Thyroid gland (tissue), 4 donors: Measurements from ENCODE around the gene CNTNAP4. TPM values are rescaled to one million over a fixed set of nuclear protein-coding genes. Genes with fewer than 3 reads are reported as not detected.
A peak's percentile ranks its signal among the peaks of the same experiment; 100 is the strongest.

Experiments
- DNase-seq, 2 donors: peaks; one replicate each; pipeline ENCODE4 v3.0.0-alpha.2; 2019
- H3K27ac ChIP-seq, 3 donors: fragments of 200-600 bp; sonication (generic); 1 replicate in 2 of 3; 2 replicates in 1 of 3; pipeline ENCODE4 v1.5.1; 2016 to 2019; ENCODE audit warnings: mild to moderate bottlenecking in 1 of 3, moderate library complexity in 1 of 3
- H3K27me3 ChIP-seq: fragments of 200-600 bp; sonication (generic); one replicate; pipeline ENCODE4 v1.5.1; 2019
- H3K36me3 ChIP-seq, 2 donors: fragments of 200-600 bp; sonication (generic); one replicate each; pipeline ENCODE4 v1.5.1; 2016 to 2019
- H3K4me1 ChIP-seq, 2 donors: fragments of 200-600 bp; sonication (generic); one replicate each; pipeline ENCODE4 v1.5.1; 2017 to 2019
- H3K4me3 ChIP-seq, 3 donors: fragments of 200-600 bp; sonication (generic); replicated peaks in 1 of 3; 1 replicate in 2 of 3; 2 replicates in 1 of 3; pipeline ENCODE4 v1.5.1; 2016; ENCODE audit warnings: mild to moderate bottlenecking in 1 of 3
- H3K9me3 ChIP-seq: fragments of 200-600 bp; sonication (generic); one replicate; pipeline ENCODE4 v1.5.1; 2017
- POLR2A ChIP-seq, 2 donors: fragments of 450-650 bp; IDR thresholded peaks; one replicate each; pipeline ENCODE4 v1.6.1; 2017; ENCODE audit warnings: antibody characterized with exemption in 2 of 2, mild to moderate bottlenecking in 2 of 2, moderate library complexity in 1 of 2
- WGBS, 2 donors: methylation state at CpG; one replicate each; pipeline ENCODE4 v1.1.5; 2017; 5-methylcytosine and 5-hydroxymethylcytosine counted together
- intact Hi-C: fragments of 100-400 bp; cut with DNase I; formaldehyde crosslinking; loops from one replicate; pipeline ENCODE4 v1.15.1; 2023
- total RNA-seq, 4 donors: library from RNA; depleted of rRNA; stranded (reverse); fragments of >200 nt; gene quantifications; one replicate each; pipeline ENCODE4 v1.2.3, GENCODE V29; 2016
- TF ChIP-seq, protein P1 (sequence below), 6 experiments: fragments of 200-600 bp in 3 of 6; fragments of 450-650 bp in 3 of 6; sonication (generic) in 3 of 6; IDR thresholded peaks; one replicate each; pipeline ENCODE4 v1.5.1; 2016 to 2019; ENCODE audit warnings: antibody characterized with exemption in 6 of 6, mild to moderate bottlenecking in 2 of 6, inconsistent platforms in 1 of 6, moderate library complexity in 1 of 6

The CNTNAP4 gene
- total RNA-seq, 4 donors from 2014 or later = not detected

DNA sequence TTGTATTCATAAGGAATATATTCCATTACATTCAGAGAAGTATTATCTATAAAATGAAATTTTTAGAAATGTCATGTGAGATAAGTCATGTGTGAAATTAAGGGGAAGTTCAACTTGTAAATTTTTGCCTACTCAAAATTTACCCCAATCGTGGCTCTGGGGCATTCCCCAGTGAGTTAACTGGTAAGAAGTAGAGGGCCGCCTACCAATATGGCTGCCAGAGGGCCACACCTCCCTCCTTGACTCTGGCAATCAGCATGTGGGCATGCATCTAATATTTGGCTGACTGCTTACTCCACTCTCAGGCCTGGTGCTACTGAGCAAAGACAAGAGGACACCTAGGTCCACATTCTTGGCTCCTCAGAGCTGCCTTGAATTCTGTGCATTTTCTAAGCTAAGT is 39.7 kb upstream of the CNTNAP4 start:
- no peaks in the 10 kb centered on the region for H3K9me3 ChIP-seq
- WGBS, 2 donors = 78 to 89% methylated on average over 2 of the region's 2 CpGs
- no peak overlapping the region for H3K27ac ChIP-seq
- no peaks in the 10 kb centered on the region for H3K27me3 ChIP-seq
- no peak for DNase-seq
- H3K36me3 ChIP-seq = no peaks in the 10 kb centered on the region
- no peak overlapping the region for H3K4me3 ChIP-seq
- intact Hi-C loops = no loop called here
- H3K4me1 ChIP-seq = no peaks in the 10 kb centered on the region
- TF ChIP-seq, protein P1, sequence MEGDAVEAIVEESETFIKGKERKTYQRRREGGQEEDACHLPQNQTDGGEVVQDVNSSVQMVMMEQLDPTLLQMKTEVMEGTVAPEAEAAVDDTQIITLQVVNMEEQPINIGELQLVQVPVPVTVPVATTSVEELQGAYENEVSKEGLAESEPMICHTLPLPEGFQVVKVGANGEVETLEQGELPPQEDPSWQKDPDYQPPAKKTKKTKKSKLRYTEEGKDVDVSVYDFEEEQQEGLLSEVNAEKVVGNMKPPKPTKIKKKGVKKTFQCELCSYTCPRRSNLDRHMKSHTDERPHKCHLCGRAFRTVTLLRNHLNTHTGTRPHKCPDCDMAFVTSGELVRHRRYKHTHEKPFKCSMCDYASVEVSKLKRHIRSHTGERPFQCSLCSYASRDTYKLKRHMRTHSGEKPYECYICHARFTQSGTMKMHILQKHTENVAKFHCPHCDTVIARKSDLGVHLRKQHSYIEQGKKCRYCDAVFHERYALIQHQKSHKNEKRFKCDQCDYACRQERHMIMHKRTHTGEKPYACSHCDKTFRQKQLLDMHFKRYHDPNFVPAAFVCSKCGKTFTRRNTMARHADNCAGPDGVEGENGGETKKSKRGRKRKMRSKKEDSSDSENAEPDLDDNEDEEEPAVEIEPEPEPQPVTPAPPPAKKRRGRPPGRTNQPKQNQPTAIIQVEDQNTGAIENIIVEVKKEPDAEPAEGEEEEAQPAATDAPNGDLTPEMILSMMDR (IDR thresholded peaks at IDR 0.05) = no peak
- TF ChIP-seq POLR2A (IDR thresholded peaks at IDR 0.05) = no peak

- TF ChIP-seq POLR2A (IDR thresholded peaks at IDR 0.05) = no peak
- TF ChIP-seq, protein P1 (IDR thresholded peaks at IDR 0.05) = no peak
- DNase-seq = no peak
- intact Hi-C loops = no loop called here
- no peaks in the 10 kb centered on the region for H3K9me3 ChIP-seq
- 93 to 100% methylated on average over 2 of the region's 2 CpGs for WGBS, 2 donors
- H3K4me3 ChIP-seq = no peak overlapping the region
- no peaks in the 10 kb centered on the region for H3K27me3 ChIP-seq
- H3K36me3 ChIP-seq = no peaks in the 10 kb centered on the region
- H3K27ac ChIP-seq = no peak overlapping the region
- H3K4me1 ChIP-seq = no peaks in the 10 kb centered on the region
Observed at GRCh38 chr16:76241755-76242154, 35.4 kb upstream of the CNTNAP4 start.

- TF ChIP-seq, protein P1 (IDR thresholded peaks at IDR 0.05) = no peak
- TF ChIP-seq POLR2A (IDR thresholded peaks at IDR 0.05) = no peak
- intact Hi-C loops = no loop called here
- WGBS, 2 donors = 89 to 90% methylated on average over 1 of the region's 1 CpG
Observed at GRCh38 chr16:76243620-76244019, 33.6 kb upstream of the CNTNAP4 start.

DNA sequence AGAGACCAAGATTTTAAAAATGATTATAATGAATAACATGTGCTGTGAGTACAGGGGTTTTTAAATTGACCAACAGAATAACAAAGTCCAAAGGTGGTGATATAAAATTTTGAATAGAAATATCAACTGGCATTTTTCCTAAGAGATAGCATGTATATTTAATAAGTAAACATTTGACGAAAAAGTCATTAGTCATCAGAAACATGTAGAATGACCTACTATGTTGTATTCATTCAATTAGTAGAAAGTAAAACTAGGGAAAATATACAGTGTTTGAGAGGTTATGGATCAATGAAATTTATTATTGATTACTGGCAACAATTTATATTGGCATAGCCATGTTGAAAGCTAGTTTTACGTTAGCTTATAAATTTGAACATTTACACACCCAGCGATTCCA is 30.6 kb upstream of the CNTNAP4 start:
- Histone ChIP-seq H3K9me3 (no peaks in the 10 kb centered on the region), H3K4me3 (no peak overlapping the region), H3K36me3 (no peaks in the 10 kb centered on the region), H3K27me3 (no peaks in the 10 kb centered on the region), H3K27ac (no peak overlapping the region), H3K4me1 (no peaks in the 10 kb centered on the region)
- TF ChIP-seq POLR2A (IDR thresholded peaks at IDR 0.05) = no peak
- TF ChIP-seq, protein P1 (IDR thresholded peaks at IDR 0.05) = no peak
- DNase-seq = no peak
- 75 to 95% methylated on average over 3 of the region's 3 CpGs for WGBS, 2 donors
- intact Hi-C loops = no loop called here

More at GRCh38 chr16:76243620-76244019, 33.6 kb upstream of the CNTNAP4 start:
- Histone ChIP-seq H3K4me3 (no peak overlapping the region), H3K4me1 (no peaks in the 10 kb centered on the region), H3K36me3 (no peaks in the 10 kb centered on the region), H3K27me3 (no peaks in the 10 kb centered on the region), H3K27ac (no peak overlapping the region), H3K9me3 (no peaks in the 10 kb centered on the region)
- DNase-seq = no peak

DNA sequence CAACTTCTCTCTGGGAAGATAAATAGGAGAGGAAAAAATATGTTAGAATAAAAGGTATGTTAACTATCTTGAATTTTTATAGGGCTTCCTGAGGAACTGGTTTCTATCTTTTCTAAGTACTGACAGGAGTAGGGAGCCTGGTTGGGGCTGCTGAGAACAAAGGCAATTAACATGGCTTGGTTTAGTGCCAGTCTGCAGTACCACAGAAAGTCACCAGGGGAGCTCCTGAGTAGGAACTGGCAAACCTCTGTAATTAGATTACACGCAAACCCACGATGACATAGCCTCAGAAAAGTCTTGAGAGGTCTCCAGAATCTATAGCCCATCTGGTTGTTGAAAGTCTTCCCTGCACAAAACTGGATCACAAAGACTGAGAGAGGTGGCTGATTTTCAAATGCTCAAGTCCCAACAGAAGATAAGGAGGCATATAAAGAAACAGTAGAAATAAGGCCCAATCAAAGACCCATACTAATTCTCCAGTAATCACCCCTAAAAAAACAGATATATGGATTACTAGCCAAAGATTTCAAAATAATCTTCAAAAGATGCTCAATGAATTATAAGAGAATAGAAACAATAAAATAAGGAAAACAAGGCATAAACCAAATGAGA is 11.7 kb upstream of the CNTNAP4 start:
- intact Hi-C loops = no loop called here
- TF ChIP-seq, protein P1 (IDR thresholded peaks at IDR 0.05) = peak in 1 of 6 experiments; percentile 9
- no peak for TF ChIP-seq POLR2A (IDR thresholded peaks at IDR 0.05)
- no peaks in the 10 kb centered on the region for H3K36me3 ChIP-seq
- H3K4me3 ChIP-seq = no peak overlapping the region
- no peaks in the 10 kb centered on the region for H3K4me1 ChIP-seq
- WGBS, 2 donors = 18 to 21% methylated on average over 2 of the region's 2 CpGs
- no peaks in the 10 kb centered on the region for H3K27me3 ChIP-seq
- H3K27ac ChIP-seq = no peak overlapping the region
- no peak for DNase-seq
- H3K9me3 ChIP-seq = no peaks in the 10 kb centered on the region
